GM10248 (cell line): ENCODE data around the gene TMEM39B.
"Not testable (repeated sequence)": the region's sequence is repeated elsewhere in the genome, so short reads cannot be mapped to it uniquely, and the experiment has no call there.

Experiments used
- CTCF ChIA-PET: fragments of 300-600 bp; sonication (Branson Sonifier 250); formaldehyde crosslinking; extraction: SDS; loops from one replicate; lab custom pipeline; 2021; ENCODE audit warnings: antibody characterized with exemption; lab: Yijun Ruan, JAX
- POLR2A ChIA-PET: fragments of 350-650 bp; sonication (Branson Sonifier 250); formaldehyde crosslinking; extraction: SDS; loops from one replicate; lab custom pipeline; 2020; ENCODE audit warnings: antibody characterized with exemption; lab: Yijun Ruan, JAX
- DNase-seq: peaks from one replicate; pipeline ENCODE4 v3.0.0; 2012; ENCODE audit errors: extremely low spot score
- TF ChIP-seq, protein P1 (sequence below): IDR thresholded peaks from 2 replicates; pipeline ENCODE4 v1.5.1; 2012; ENCODE audit warnings: mild to moderate bottlenecking, low read depth; ENCODE audit errors: extremely low read depth, missing control alignments, control extremely low read depth

Gene TMEM39B

DNA sequence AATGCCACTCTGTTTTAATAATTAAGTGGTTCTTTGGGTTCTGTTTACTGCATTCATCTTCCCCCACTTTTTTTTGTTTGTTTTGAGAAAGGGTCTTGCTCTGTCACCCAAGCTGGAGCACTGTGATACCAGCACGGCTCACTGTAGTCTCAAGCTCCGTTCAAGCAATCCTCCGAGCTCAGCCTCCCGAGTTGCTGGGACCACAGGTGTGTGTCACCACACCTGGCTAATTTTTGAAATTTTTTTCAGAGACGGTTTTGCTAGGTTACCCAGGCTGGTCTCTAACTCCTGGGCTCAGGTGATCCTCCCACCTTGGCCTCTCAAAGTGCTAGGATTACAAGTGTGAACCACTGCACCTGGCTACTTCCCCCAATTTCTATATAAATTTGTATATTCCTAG is 64.4 kb downstream of the TMEM39B start:
- no peak for DNase-seq
- ChIA-PET CTCF (interaction anchor here (1.0 kb wide), 1 partner anchor 25 kb away, joined by 3 read pairs; no protein-coding TSS in a partner anchor), POLR2A (no interaction called here)
- TF ChIP-seq, protein P1, sequence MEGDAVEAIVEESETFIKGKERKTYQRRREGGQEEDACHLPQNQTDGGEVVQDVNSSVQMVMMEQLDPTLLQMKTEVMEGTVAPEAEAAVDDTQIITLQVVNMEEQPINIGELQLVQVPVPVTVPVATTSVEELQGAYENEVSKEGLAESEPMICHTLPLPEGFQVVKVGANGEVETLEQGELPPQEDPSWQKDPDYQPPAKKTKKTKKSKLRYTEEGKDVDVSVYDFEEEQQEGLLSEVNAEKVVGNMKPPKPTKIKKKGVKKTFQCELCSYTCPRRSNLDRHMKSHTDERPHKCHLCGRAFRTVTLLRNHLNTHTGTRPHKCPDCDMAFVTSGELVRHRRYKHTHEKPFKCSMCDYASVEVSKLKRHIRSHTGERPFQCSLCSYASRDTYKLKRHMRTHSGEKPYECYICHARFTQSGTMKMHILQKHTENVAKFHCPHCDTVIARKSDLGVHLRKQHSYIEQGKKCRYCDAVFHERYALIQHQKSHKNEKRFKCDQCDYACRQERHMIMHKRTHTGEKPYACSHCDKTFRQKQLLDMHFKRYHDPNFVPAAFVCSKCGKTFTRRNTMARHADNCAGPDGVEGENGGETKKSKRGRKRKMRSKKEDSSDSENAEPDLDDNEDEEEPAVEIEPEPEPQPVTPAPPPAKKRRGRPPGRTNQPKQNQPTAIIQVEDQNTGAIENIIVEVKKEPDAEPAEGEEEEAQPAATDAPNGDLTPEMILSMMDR = no peak

DNA sequence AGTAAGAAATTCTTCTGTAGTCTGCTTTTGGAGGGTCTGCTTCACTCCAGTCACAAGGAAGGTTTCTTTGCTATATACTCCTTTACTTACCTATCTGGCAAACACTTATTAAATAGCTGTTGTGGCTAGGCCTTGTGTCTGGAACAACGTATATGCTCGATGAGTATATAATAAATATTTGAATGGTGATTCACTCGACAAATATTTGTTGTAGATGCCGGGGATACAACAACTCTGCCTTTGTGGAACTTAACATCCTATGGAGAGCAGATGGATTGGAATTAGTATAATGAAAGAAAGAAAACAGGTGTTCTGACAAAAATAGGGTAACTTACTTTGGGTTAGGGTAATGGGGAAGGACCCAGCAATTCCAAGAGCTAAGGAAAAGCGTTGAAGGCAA is 66.2 kb downstream of the TMEM39B start:
- DNase-seq = no peak
- TF ChIP-seq, protein P1 = no peak
- CTCF ChIA-PET = interaction anchor here (1.4 to 1.7 kb wide), 2 partner anchors 11 to 20 kb away, joined by 4 read pairs; no protein-coding TSS in a partner anchor
- POLR2A ChIA-PET = interaction anchor here (0.6 kb wide), 2 partner anchors 66 to 160 kb away, joined by 3 to 9 read pairs; partner anchors contain the start of gene TMEM39B

DNA sequence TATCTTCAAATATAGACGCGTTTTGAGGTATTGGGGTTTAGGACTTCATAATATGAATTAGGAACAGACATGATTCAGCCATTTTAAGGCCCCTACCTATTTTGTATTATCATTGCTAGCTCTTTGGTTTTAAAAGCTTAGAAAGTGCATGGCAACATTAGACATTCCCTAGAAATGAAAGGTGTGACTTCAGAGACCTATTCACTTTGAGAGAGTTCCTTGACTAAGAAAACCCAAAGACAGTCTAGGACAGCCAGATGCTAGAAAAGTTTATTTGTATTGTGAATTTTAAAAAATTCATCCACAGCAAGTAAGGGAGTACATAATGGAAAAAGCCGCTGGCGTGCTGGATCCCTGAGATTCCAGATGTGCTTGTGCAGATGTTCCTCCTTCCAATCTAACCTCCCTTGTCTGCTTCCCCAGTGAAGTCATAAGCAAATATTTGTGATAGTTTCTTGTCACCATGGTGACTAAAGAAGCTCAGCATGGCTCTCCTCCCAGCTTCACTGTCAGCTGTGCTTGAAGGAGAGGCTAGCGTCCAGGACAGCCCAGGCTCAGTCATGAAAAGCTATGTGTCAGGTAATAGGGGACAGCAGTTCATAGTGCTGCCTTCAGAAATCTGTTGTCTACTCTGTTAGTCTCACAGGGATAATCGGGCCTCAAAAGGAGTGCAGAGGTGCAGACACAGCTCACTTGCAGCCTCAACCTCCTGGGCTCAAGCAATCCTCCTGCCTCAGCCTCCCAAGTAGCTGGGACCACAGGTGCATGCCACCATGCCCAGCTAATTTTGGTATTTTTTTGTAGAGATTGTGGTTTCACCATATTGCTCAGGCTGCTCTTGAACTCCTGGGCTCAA is 69.9 kb downstream of the TMEM39B start:
- no peak for DNase-seq
- TF ChIP-seq, protein P1 = no peak
- CTCF ChIA-PET = no interaction called here
- POLR2A ChIA-PET = no interaction called here

DNA sequence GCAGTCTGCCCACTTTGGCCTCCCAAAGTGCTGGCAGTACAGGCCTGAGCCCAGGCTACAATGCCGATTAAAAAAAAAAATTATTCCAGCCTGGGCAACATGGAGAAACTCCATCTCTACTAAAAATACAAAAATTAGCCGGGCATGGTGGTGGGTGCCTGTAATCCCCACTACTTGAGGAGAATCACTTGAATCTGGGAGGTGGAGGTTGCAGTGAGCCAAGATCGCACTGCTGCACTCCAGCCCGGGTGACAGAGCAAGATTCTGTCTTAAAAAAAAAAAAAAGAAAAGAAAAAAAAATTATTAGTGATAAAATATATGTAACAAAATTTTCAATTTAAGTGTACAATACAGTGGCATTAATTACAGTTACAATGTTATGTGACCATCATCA is 70.6 kb downstream of the TMEM39B start:
- DNase-seq, CTCF ChIA-PET, POLR2A ChIA-PET: not testable (repeated sequence)

DNA sequence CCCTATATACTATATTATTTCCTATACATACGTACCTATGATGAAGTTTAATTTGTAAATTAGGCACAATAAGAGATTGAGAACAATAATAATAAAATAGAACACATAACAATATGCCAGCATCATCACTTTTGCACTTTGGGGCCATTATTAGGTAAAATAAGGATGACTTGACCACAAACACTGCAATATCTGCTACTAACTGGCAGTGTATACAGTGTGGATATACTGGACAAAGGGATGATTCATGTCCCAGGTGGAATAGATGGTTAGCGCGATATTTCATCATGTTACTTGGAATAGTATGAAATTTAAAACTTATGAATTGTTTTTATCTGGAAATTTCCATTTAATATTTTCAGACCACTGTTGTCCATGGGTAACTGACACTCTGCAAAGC is 71.3 kb downstream of the TMEM39B start:
- TF ChIP-seq, protein P1 = no peak
- CTCF ChIA-PET = no interaction called here
- POLR2A ChIA-PET = no interaction called here
- DNase-seq = no peak

DNA sequence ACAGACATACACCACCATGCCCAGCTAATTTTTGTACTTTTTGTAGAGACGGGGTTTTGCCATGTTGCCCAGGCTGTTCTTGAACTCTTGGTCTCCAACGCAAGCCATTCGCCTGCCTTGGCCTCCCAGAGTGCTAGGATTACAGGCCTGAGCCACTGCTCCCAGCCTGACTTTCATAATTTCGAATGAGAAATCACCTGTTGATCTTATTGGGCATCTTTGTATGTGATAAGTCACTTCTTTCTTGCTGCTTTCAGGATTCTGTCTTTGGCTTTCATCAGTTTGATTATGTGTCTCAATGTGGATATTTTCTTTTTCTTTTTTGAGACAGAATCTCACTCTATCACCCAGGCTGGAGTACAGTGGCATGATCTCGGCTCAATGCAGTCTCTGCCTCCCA is 75.1 kb downstream of the TMEM39B start:
- POLR2A ChIA-PET, CTCF ChIA-PET, DNase-seq: not testable (repeated sequence)

DNA sequence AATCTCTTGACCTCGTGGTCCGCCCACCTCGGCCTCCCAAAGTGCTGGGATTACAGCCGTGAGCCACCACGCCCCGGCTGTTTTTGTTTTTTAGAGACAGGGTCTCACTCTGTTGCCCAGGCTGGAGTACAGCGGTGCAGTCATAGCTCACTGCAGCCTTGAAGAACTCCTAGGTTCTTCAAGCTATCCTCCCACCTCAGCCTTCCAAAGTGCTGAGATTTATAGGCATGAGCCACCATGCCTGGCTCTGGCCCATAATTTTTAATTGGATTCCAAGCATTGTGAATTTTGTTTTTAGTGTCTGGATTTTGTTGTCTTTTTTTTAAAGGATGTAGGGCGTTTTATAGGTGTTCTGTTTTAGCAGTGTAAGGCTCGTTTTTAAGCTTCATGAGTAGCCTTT is 78.1 kb downstream of the TMEM39B start:
- POLR2A ChIA-PET = interaction anchor here (0.5 kb wide), 1 partner anchor 185 kb away, joined by 3 read pairs; no protein-coding TSS in a partner anchor
- no peak for DNase-seq
- TF ChIP-seq, protein P1 = no peak
- CTCF ChIA-PET = interaction anchor here (1.5 kb wide), 1 partner anchor 23 kb away, joined by 4 read pairs; no protein-coding TSS in a partner anchor
